Suppressor macrophage treated with lipopolysaccharide for 4 hours (primary cell): ENCODE data around the gene SDF2.

ENCODE experiments used
- DNase-seq: peaks from one replicate; pipeline ENCODE4 v3.0.0-alpha.2; 2020

The SDF2 gene, protein sequence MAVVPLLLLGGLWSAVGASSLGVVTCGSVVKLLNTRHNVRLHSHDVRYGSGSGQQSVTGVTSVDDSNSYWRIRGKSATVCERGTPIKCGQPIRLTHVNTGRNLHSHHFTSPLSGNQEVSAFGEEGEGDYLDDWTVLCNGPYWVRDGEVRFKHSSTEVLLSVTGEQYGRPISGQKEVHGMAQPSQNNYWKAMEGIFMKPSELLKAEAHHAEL

GRCh38 chr17:28661635-28662526 is at the start of gene SDF2, which contains the start of gene SUPT6H:
TSS of gene SDF2 (minus strand) at chr17:28661906. CDS start at chr17:28661876, 30 bp downstream.
TSS of gene SUPT6H (plus strand) at chr17:28662205. CDS start at chr17:28673402, 11,197 bp downstream.
- DNase-seq = peak; percentile 95

- DNase-seq = peak; percentile 89
These were observed 49.4 kb upstream of the SDF2 start for GRCh38 chr17:28710861-28711722.

DNA sequence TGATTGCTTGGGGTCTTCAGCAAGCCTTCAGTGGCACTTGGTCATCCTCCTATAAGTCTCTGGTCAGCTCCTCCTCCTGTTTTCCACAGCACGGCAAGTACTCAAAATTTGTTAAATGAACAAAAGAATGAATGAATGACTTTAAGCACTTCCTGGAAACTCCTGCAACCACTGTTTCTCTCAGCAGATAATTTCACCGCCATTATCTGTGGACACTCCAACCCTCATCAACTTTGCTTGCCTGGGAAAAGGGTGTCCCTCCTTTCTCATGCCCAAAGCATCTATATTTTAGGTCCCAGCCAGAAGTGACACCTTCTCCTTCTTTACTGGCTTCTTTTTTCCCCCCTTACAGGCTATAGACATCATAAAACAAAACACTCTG is 45.6 kb upstream of the SDF2 start:
- no peak for DNase-seq

DNA sequence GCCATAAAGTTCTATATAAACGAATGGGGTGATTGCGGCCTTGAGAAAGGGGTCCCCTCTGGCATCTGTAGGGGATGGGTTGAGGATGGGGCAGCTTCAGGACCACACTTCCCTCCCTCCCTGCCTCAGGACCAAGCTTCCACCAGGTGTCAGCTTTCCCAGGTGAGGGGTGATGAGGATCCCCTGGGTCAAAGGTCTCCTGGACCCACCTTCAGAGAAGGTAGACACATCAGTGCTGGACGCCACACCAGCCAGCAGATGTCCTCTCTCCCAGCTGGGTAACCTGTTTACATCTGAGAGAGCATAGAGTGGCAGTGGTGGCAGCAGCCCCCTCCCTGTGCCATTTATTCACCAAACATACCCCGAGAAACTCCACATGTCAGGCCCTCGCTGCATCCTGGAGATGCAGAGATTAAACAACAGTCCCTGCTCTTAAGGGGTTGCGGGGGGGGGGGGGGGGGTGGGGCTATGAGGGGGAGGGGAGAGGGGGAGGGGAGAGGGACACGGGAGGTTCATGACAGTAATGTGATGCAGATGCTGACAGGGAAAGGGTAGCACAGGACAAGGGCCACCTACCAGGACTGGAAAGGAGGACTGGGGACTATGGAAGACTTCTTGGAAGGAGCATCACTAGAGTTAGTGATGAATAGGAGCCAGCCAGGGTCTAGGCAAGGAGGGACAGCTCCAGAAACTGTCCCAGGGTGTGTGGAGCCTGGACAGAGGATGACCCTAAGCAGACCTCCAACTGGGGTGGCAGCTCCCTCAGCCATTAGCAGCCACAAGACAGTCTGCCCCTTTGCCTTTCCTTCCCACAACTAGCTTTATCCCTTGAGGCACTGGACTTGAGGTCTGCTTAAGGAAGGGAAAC is 45.0 kb upstream of the SDF2 start:
- DNase-seq = no peak

GRCh38 chr17:28705728-28706334 is 44.1 kb upstream of the SDF2 start:
- no peak for DNase-seq

DNA sequence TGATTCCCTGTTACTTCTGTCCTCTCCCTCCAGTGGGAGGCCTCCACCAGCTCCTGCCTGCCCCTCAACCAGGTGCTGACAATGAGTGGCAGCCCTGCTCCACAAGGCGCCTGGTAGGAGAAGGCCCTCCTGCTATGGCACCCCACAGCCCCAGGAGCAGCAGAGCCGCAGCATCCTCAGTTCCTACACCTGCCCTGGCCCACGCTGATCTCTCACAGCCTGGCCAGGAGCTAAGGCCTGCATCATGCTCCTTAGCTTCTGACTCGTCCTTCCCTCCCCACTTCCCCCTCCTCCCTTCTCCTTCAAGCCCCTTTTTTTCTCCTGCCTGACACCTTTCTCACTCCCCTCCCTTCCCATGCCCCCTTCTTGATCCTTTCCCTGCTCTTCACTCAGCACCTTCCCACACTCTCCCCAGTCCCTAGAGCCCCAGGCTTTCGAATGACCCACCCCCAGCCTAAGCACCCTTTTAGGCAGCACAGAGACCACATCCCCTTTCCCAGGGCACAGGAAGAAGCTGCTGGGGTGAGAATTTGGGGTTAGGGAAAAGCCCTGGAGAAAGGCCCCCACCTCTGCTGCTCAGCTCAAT is 43.5 kb upstream of the SDF2 start:
- DNase-seq = no peak

- DNase-seq = no peak
These were observed 42.6 kb upstream of the SDF2 start for GRCh38 chr17:28704219-28704858.

DNA sequence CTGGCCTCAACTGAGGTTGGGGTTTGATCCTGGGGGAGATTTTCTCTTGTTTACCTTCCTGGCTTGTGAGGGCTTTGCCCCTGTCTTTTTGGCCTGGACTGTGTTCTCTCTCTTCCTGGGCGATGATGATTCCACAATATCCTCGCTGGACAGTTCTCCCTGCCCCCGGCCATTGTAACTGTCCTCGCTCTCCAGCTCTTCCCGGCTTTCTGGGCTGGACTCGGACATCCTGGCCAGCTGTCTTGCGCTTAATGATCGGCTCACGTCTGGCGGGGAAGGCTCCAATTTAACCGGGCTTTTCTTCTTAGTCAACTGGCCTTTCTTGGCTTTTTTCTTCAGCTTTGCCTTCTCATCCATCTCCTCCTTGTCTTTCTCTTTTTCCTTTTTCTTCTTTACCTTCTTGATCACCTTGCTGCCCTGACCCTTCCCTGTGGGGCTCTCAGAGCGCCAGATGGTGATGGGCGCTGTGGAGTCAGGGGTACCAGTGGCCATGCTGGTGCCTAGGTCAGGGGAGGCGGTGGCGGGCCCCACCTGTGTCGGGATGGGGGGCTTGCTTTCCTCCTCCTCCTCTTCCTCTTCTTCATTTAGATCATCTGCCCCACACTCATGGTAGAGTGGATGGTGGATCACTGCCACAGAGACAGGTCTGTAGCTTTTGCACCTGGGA is 42.0 kb upstream of the SDF2 start:
- DNase-seq = no peak

DNA sequence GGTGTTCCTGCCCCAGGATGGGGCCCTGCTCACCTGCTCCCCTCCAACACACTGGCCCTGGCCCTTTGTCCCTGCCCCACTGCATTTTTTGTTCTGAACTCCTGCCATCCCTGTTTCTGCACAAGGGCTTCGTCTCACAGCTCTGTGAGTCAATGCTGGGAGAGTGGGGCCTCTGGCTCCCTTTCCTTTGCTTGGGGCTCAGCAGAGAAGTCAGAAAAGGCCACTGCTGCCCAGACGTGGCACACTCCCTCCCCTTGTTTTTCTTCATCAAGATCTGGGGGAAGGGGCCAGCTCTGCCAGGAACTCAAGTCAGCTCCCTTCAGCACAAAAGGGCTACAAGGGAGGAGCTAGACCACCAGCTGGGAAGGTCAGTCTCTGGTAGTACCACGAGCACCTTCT is 41.0 kb upstream of the SDF2 start:
- DNase-seq = no peak

DNA sequence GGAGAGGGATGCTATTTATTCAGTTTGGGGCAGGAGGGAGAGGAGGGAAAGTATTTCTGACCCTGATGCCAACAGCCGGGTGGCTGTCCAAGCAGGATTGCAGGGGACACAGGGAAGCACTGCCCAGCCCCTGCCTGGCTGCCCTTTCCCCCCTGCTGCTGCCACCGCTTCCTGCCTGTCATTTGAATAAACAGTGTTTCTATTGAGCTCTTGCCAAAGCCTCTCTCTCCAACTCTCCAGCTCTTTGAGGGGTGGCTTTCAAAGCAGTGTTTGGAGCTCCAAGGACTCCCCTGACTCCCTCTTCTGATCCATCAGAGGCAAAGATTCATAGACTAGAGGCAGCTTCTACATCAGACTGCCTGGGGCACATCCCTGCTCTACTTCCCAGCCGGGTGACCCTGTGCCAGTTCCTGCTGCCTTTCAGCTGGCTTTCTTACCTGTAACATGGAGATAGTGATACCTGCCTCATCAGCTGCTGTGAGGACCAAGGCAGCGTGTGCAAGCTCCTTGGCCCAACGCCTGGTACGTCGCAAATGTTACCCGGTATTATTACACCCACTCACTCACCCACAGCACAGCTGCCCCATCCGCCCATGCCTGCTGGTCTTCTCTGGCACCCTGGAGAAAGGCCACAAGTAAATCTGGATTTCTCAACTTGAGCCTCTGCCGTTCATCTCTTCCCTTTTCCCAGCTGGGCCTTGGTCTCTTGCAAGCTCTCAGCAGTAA is 40.5 kb upstream of the SDF2 start:
- DNase-seq = no peak

DNA sequence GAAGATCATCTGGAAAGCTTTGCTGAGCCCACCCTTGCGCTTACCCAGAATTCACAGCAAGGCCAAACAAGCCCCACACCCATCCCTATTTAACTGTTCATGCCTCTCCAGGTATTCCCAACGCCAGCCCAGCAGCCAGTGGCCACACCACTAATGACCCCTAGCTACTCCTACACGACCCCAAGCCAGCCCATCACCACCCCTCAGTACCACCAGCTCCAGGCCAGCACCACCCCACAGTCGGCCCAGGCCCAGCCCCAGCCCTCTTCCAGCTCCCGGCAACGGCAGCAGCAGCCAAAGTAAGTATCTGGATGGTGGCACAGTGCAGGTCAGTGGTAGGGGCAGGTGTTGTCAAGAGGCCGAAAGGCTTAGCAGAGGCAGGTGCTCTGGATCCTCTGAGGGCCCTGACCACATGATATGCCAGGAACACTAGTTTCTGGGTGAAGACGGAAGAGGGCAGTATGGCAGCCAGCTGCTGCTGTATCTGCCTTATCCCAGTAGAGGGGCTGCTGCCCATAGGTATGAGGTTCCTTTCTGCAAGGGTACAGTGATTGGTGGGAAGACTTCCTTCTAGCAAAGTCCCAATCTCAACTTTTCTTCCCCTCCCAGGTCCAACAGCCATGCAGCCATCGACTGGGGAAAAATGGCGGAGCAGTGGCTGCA is 39.3 kb upstream of the SDF2 start:
- no peak for DNase-seq

- no peak for DNase-seq
These were observed 38.6 kb upstream of the SDF2 start for GRCh38 chr17:28700278-28700677.

GRCh38 chr17:28698253-28698941 is 36.7 kb upstream of the SDF2 start:
- no peak for DNase-seq

GRCh38 chr17:28693869-28694268 is 32.2 kb upstream of the SDF2 start:
- DNase-seq = no peak

GRCh38 chr17:28689011-28689410 is 27.3 kb upstream of the SDF2 start:
- DNase-seq = no peak

GRCh38 chr17:28688481-28688880 is 26.8 kb upstream of the SDF2 start:
- DNase-seq = no peak

GRCh38 chr17:28686296-28686695 is 24.6 kb upstream of the SDF2 start:
- DNase-seq = no peak

- no peak for DNase-seq
These were observed 23.7 kb upstream of the SDF2 start for GRCh38 chr17:28685366-28685765.
